CD14-positive monocyte (primary cell): ENCODE measurements around the gene SYAP1. TPM values are rescaled to one million over a fixed set of nuclear protein-coding genes. Genes with fewer than 3 reads are reported as not detected.

Experiments
- DNase-seq, 3 donors: peaks; one replicate each; pipeline ENCODE4 v3.0.0-alpha.2; 2011 to 2022
- H2AFZ ChIP-seq: 2 replicates; pipeline ENCODE4 v1.6.0; 2012; ENCODE audit warnings: mild to moderate bottlenecking, low read depth, low read length, inconsistent platforms; ENCODE audit not compliant: insufficient read depth, poor library complexity, severe bottlenecking
- H3K27ac ChIP-seq, 2 donors: 1 replicate in 1 of 2; 2 replicates in 1 of 2; pipeline ENCODE4 v1.5.1; 2012 to 2013; ENCODE audit warnings: low read length in 2 of 2, control low read depth in 1 of 2, inconsistent platforms in 1 of 2, low read depth in 1 of 2, mild to moderate bottlenecking in 1 of 2
- H3K27me3 ChIP-seq, 2 donors: one replicate each; pipeline versions ENCODE4 v1.6.0 to v1.6.1; 2011 to 2013; ENCODE audit warnings: low read length in 2 of 2; ENCODE audit not compliant: control insufficient read depth in 2 of 2, insufficient read depth in 2 of 2
- H3K36me3 ChIP-seq, 2 donors: replicated peaks in 1 of 2; 1 replicate in 1 of 2; 2 replicates in 1 of 2; pipeline versions ENCODE4 v1.5.1 to v1.6.1; 2012 to 2013; ENCODE audit warnings: low read length in 2 of 2, control low read depth in 1 of 2, inconsistent platforms in 1 of 2, mild to moderate bottlenecking in 1 of 2; ENCODE audit not compliant: insufficient read depth in 2 of 2, control insufficient read depth in 1 of 2
- H3K4me1 ChIP-seq, 2 donors: 1 replicate in 1 of 2; 2 replicates in 1 of 2; pipeline versions ENCODE4 v1.5.1 to v1.6.1; 2012 to 2013; ENCODE audit warnings: low read length in 2 of 2, control low read depth in 1 of 2, inconsistent platforms in 1 of 2, mild to moderate bottlenecking in 1 of 2, moderate library complexity in 1 of 2; ENCODE audit not compliant: insufficient read depth in 2 of 2, control insufficient read depth in 1 of 2
- H3K4me2 ChIP-seq: replicated peaks from 2 replicates; pipeline ENCODE3; 2012; ENCODE audit warnings: low read length, moderate library complexity, mild to moderate bottlenecking; ENCODE audit not compliant: poor library complexity, severe bottlenecking; ENCODE audit errors: extremely low read depth
- H3K4me3 ChIP-seq, 3 experiments: fragments of 200-600 bp in 1 of 3; sonication (generic) in 1 of 3; replicated peaks in 1 of 3; 1 replicate in 2 of 3; 2 replicates in 1 of 3; pipeline ENCODE4 v1.5.1; 2011 to 2013; ENCODE audit warnings: low read length in 3 of 3, mild to moderate bottlenecking in 3 of 3, control low read depth in 2 of 3, low read depth in 2 of 3, inconsistent platforms in 1 of 3, moderate library complexity in 1 of 3
- H3K79me2 ChIP-seq: 2 replicates; pipeline ENCODE4 v1.6.0; 2012; ENCODE audit warnings: mild to moderate bottlenecking, control low read depth, inconsistent platforms, low read length, moderate library complexity; ENCODE audit not compliant: insufficient read depth
- H3K9ac ChIP-seq: 2 replicates; pipeline ENCODE4 v1.6.0; 2017; ENCODE audit warnings: low read length, mild to moderate bottlenecking; ENCODE audit not compliant: insufficient read depth, poor library complexity, severe bottlenecking
- H3K9me3 ChIP-seq, 2 donors: replicated peaks in 1 of 2; 1 replicate in 1 of 2; 2 replicates in 1 of 2; pipeline versions ENCODE4 v1.5.1 to v1.6.1; 2012 to 2013; ENCODE audit warnings: low read length in 2 of 2, control low read depth in 1 of 2; ENCODE audit not compliant: control insufficient read depth in 1 of 2, insufficient read depth in 1 of 2
- H4K20me1 ChIP-seq: 2 replicates; pipeline ENCODE4 v1.6.0; 2012; ENCODE audit warnings: mild to moderate bottlenecking, low read length, control low read depth, moderate library complexity; ENCODE audit not compliant: insufficient read depth
- H3K27ac Mint-ChIP-seq, 7 donors: one replicate each; pipeline ENCODE4 v1.8.0; 2020; ENCODE audit warnings: mild to moderate bottlenecking in 7 of 7, mixed read lengths in 7 of 7, moderate library complexity in 6 of 7, inconsistent platforms in 2 of 7
- H3K27me3 Mint-ChIP-seq, 3 donors: one replicate each; pipeline ENCODE4 v1.8.0; 2021 to 2022; ENCODE audit warnings: low read depth in 3 of 3, mild to moderate bottlenecking in 3 of 3, mixed read lengths in 3 of 3, moderate library complexity in 3 of 3, inconsistent platforms in 1 of 3
- H3K36me3 Mint-ChIP-seq, 2 donors: one replicate each; pipeline ENCODE4 v1.8.0; 2020; ENCODE audit warnings: mixed read lengths in 2 of 2, inconsistent platforms in 1 of 2, mild to moderate bottlenecking in 1 of 2
- H3K4me1 Mint-ChIP-seq: one replicate; pipeline ENCODE4 v1.8.0; 2020; ENCODE audit warnings: mild to moderate bottlenecking, mixed read lengths
- H3K4me3 Mint-ChIP-seq, 2 donors: one replicate each; pipeline ENCODE4 v1.8.0; 2020; ENCODE audit warnings: mild to moderate bottlenecking in 2 of 2, mixed read lengths in 2 of 2, moderate library complexity in 1 of 2
- H3K9me3 Mint-ChIP-seq, 7 donors: one replicate each; pipeline ENCODE4 v1.8.0; 2020 to 2022; ENCODE audit warnings: mixed read lengths in 7 of 7, mild to moderate bottlenecking in 6 of 7, moderate library complexity in 6 of 7, inconsistent platforms in 2 of 7
- CTCF ChIP-seq: fragments of 200-600 bp; IDR thresholded peaks from one replicate; pipeline ENCODE4 v1.8.0; 2022; ENCODE audit warnings: antibody characterized with exemption, mild to moderate bottlenecking
- WGBS: methylation state at CpG from one replicate; pipeline ENCODE4 v1.1.5; 2013; ENCODE audit warnings: missing lambda C conversion rate; ENCODE audit not compliant: insufficient coverage; 5-methylcytosine and 5-hydroxymethylcytosine counted together
- intact Hi-C, 2 donors: fragments of 100-400 bp; cut with micrococcal nuclease; formaldehyde crosslinking; loops; one replicate each; pipeline versions ENCODE4 v1.15.0 to v1.15.1; 2023
- polyA plus RNA-seq, 3 donors: library from polyadenylated mRNA; depleted of rRNA in 1 of 3; unstranded in 2 of 3; stranded (reverse) in 1 of 3; fragments of 300-500 nt in 2 of 3; fragments of >200 nt in 1 of 3; fragmentation: Illumina TruSeq in 2 of 3; gene quantifications; 1 replicate in 2 of 3; 2 replicates in 1 of 3; pipeline ENCODE4 v1.2.3, GENCODE V29; 2012 to 2021
- small RNA-seq: library from RNA; depleted of rRNA; stranded (forward); fragments of <200 nt; gene quantifications from one replicate; pipeline ENCODE3, GENCODE V24; 2012; ENCODE audit warnings: low read depth; ENCODE audit not compliant: insufficient read length

The SYAP1 gene
- polyA plus RNA-seq, 3 donors: 4.2 to 9.0 (median 7.1) TPM

GRCh38 chrX:16814597-16814996 is 95.2 kb downstream of the SYAP1 start:
- peak overlapping the region in 5 of 7 donors; percentile 43 to 80 (median 56) for H3K27ac Mint-ChIP-seq
- H3K27me3 Mint-ChIP-seq: peaks cover 0 to 9% (median 0%) of the 10 kb centered on the region in 3 donors
- H3K79me2 ChIP-seq: peaks cover 10% of the 10 kb centered on the region
- no peaks in the 10 kb centered on the region for H3K9me3 ChIP-seq
- H3K4me1 ChIP-seq: peaks cover 14 to 16% of the 10 kb centered on the region in 2 donors
- peaks cover 0 to 6% (median 0%) of the 10 kb centered on the region in 7 donors for H3K9me3 Mint-ChIP-seq
- TF ChIP-seq CTCF: no peak
- no peak overlapping the region for H3K4me3 ChIP-seq
- H3K4me1 Mint-ChIP-seq: peaks cover 20% of the 10 kb centered on the region
- H3K9ac ChIP-seq: no peak overlapping the region
- H3K36me3 ChIP-seq: peaks cover 0 to 13% of the 10 kb centered on the region in 2 donors
- H3K4me2 ChIP-seq: peak overlapping the region; percentile 11
- H3K27me3 ChIP-seq: peaks cover 0 to 3% of the 10 kb centered on the region in 2 donors
- no peak overlapping the region for H2AFZ ChIP-seq
- intact Hi-C loops: no loop called here
- no peaks in the 10 kb centered on the region for H4K20me1 ChIP-seq
- DNase-seq: peak in 1 of 3 donors; percentile 26
- no CpG with 5 or more reads among the region's 1 CpG for WGBS
- H3K27ac ChIP-seq: peak overlapping the region in 1 of 2 donors; percentile 30
- peaks cover 13 to 23% of the 10 kb centered on the region in 2 donors for H3K36me3 Mint-ChIP-seq
- H3K4me3 Mint-ChIP-seq: peak overlapping the region in 1 of 2 donors; percentile 11

Small RNAs within 50 kb of the gene (small RNA-seq; reads per million reads assigned to genes)
- gene RNU7-56P (not detected), gene RPL12P49 (not detected)

Other genes starting within 250 kb of the SYAP1 start
- not detected for gene S100G, start 69.5 kb upstream of the SYAP1 start, polyA plus RNA-seq
- 1 to 10 TPM; 1.4 to 3.4 (median 2.8) TPM for gene CTPS2, start 6.9 kb upstream of the SYAP1 start, polyA plus RNA-seq
- gene TXLNG, start 66.9 kb downstream of the SYAP1 start, polyA plus RNA-seq: 1 to 10 TPM; 3.7 to 5.4 (median 4.1) TPM
- 10 to 100 TPM; 32.2 to 56.8 (median 52.6) TPM for gene RBBP7, start 150.8 kb downstream of the SYAP1 start, polyA plus RNA-seq
- gene REPS2, start 227.0 kb downstream of the SYAP1 start, polyA plus RNA-seq: 1 to 10 TPM; 2.1 to 4.7 (median 3.6) TPM